ENCODE results near the gene VENTX.

DNA sequence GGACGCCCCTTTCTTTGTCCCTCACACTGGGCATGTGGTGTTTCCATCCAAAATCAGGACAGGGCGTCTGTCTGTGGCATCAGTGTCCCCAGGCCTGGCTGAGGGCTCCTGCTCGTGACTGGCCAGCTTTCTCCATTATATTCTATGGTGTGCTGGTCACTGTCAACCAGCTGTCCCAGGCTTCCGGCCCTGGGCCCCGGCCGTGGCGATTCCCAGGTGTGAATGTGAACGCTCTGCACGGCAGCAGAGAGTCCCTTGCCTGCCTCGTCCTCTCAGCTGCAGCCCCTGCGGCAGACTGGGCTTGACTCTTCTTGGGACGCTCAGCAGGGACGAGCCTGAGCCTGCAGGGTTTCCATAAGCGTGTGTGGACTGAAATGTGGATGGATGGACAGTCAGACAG, 13.6 kb upstream of the VENTX start:
- TF ChIP-seq, protein P1, sequence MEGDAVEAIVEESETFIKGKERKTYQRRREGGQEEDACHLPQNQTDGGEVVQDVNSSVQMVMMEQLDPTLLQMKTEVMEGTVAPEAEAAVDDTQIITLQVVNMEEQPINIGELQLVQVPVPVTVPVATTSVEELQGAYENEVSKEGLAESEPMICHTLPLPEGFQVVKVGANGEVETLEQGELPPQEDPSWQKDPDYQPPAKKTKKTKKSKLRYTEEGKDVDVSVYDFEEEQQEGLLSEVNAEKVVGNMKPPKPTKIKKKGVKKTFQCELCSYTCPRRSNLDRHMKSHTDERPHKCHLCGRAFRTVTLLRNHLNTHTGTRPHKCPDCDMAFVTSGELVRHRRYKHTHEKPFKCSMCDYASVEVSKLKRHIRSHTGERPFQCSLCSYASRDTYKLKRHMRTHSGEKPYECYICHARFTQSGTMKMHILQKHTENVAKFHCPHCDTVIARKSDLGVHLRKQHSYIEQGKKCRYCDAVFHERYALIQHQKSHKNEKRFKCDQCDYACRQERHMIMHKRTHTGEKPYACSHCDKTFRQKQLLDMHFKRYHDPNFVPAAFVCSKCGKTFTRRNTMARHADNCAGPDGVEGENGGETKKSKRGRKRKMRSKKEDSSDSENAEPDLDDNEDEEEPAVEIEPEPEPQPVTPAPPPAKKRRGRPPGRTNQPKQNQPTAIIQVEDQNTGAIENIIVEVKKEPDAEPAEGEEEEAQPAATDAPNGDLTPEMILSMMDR (IDR thresholded peaks at IDR 0.05) = no peak
- TF ChIP-seq EP300 (IDR thresholded peaks at IDR 0.05) (no peak), POLR2A (IDR thresholded peaks at IDR 0.05) (no peak), POLR2AphosphoS5 (IDR thresholded peaks at IDR 0.05) (no peak)

All from sigmoid colon (tissue), 4 donors.